Lower leg skin (tissue), 3 donors: ENCODE results near the gene ATP2B2.

ENCODE experiments used
- POLR2A ChIP-seq, 2 donors: fragments of 450-650 bp; IDR thresholded peaks; one replicate each; pipeline ENCODE4 v1.6.1; 2016 to 2017; ENCODE audit warnings: antibody characterized with exemption in 2 of 2, mild to moderate bottlenecking in 1 of 2, moderate library complexity in 1 of 2
- TF ChIP-seq, protein P1 (sequence below), 3 donors: fragments of 450-650 bp; IDR thresholded peaks; one replicate each; pipeline ENCODE4 v1.5.1; 2016; ENCODE audit warnings: antibody characterized with exemption in 3 of 3, mild to moderate bottlenecking in 3 of 3, moderate library complexity in 2 of 3

DNA sequence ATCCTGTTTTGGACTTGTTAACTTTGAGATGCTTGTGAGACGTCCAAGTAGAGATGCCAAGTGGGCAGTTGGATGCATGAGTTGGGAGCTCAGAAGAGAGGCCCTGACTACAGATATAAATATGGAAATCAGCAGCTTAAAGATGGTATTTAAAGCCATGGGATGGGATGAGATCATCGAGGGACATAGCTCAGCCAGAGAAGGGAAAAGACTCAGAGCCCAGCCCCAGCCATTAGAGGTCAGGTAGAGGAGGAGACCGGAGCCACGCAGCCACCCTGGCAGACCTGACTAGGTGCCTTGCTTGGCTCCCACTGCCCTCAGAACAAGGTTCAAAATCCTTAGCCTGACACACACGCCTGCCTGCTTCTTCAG is 31.1 kb downstream of the ATP2B2 start:
- TF ChIP-seq POLR2A (IDR thresholded peaks at IDR 0.05): no peak
- TF ChIP-seq, protein P1, sequence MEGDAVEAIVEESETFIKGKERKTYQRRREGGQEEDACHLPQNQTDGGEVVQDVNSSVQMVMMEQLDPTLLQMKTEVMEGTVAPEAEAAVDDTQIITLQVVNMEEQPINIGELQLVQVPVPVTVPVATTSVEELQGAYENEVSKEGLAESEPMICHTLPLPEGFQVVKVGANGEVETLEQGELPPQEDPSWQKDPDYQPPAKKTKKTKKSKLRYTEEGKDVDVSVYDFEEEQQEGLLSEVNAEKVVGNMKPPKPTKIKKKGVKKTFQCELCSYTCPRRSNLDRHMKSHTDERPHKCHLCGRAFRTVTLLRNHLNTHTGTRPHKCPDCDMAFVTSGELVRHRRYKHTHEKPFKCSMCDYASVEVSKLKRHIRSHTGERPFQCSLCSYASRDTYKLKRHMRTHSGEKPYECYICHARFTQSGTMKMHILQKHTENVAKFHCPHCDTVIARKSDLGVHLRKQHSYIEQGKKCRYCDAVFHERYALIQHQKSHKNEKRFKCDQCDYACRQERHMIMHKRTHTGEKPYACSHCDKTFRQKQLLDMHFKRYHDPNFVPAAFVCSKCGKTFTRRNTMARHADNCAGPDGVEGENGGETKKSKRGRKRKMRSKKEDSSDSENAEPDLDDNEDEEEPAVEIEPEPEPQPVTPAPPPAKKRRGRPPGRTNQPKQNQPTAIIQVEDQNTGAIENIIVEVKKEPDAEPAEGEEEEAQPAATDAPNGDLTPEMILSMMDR (IDR thresholded peaks at IDR 0.05): no peak
